C4-2B (cell line): ENCODE measurements around the gene SERTAD1.

Source experiments
- H3K27ac ChIP-seq: fragments of 450-650 bp; 2 replicates; pipeline ENCODE4 v1.5.1; 2017
- ZFX ChIP-seq: fragments of 450-650 bp; IDR thresholded peaks from 2 replicates; pipeline ENCODE4 v1.6.1; 2017
- TF ChIP-seq, protein P1 (sequence below): fragments of 450-650 bp; conservative IDR thresholded peaks from 2 replicates; pipeline ENCODE4 v1.5.1; 2017; ENCODE audit warnings: mild to moderate bottlenecking

SERTAD1 gene

DNA sequence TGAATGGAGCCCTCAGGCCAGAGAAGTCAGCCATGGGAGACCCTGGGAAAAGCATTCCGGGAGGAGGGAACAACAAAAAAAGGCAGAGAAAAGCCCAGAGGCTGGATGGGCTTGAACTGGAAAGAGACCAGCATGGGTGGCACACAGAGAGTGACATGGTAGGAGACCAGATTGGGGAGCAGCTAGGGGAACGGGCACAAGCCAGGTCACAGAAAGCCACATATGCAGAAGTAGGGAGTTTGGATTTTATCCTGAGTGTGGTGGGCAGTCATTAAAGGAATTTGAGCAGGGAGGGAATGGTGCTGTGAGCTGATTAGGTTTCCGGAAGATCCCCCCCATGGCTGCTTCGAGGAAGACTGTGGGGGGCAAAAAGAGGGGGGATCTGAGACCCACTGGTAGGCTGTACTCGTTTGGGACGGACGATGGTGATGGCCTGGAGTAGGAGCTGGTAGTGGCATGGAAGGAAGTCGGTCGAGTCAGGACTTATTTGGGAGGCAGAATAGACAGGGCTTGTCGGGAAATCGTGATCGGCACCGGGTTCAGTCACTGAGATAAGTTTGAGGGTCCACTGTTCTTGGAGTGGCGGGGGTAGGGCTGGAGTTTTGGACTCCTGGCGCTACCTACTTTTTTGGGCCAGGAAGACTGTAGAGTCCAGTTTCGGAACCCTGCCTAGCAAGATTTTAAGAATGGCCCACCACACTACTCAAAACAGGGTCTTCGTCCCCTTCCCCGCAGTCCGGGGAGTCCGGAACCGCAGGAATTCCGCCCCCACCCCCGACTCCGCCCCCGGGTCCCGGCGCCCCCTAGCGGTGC is 949 bp downstream of the SERTAD1 start:
- peak overlapping the region; percentile 88 for H3K27ac ChIP-seq
- TF ChIP-seq, protein P1, sequence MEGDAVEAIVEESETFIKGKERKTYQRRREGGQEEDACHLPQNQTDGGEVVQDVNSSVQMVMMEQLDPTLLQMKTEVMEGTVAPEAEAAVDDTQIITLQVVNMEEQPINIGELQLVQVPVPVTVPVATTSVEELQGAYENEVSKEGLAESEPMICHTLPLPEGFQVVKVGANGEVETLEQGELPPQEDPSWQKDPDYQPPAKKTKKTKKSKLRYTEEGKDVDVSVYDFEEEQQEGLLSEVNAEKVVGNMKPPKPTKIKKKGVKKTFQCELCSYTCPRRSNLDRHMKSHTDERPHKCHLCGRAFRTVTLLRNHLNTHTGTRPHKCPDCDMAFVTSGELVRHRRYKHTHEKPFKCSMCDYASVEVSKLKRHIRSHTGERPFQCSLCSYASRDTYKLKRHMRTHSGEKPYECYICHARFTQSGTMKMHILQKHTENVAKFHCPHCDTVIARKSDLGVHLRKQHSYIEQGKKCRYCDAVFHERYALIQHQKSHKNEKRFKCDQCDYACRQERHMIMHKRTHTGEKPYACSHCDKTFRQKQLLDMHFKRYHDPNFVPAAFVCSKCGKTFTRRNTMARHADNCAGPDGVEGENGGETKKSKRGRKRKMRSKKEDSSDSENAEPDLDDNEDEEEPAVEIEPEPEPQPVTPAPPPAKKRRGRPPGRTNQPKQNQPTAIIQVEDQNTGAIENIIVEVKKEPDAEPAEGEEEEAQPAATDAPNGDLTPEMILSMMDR, result 0 out of 2 replicates have a peak, but pooled peaks have one; percentile 32
- TF ChIP-seq ZFX, result no peak

DNA sequence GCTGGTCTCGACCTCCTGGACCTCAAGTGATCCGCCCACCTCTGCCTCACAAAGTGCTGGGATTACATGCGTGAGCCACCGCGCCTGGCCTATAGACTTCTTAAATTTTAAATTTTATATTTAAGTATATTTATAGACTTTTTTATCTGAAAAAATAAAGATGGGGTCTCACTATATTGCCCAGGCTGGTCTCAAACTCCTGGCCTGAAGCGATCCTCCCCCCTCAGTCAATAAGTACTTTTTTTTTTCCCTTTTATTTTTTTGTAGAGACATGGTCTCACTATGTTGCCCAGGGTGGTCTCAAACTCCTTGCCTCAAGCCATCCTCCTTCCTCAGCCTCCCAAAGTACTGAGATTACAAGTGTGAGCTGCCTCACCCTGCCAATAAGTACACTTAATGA is 1.9 kb downstream of the SERTAD1 start:
- no peak overlapping the region for H3K27ac ChIP-seq
- no peak for TF ChIP-seq ZFX
- TF ChIP-seq, protein P1, result no peak

DNA sequence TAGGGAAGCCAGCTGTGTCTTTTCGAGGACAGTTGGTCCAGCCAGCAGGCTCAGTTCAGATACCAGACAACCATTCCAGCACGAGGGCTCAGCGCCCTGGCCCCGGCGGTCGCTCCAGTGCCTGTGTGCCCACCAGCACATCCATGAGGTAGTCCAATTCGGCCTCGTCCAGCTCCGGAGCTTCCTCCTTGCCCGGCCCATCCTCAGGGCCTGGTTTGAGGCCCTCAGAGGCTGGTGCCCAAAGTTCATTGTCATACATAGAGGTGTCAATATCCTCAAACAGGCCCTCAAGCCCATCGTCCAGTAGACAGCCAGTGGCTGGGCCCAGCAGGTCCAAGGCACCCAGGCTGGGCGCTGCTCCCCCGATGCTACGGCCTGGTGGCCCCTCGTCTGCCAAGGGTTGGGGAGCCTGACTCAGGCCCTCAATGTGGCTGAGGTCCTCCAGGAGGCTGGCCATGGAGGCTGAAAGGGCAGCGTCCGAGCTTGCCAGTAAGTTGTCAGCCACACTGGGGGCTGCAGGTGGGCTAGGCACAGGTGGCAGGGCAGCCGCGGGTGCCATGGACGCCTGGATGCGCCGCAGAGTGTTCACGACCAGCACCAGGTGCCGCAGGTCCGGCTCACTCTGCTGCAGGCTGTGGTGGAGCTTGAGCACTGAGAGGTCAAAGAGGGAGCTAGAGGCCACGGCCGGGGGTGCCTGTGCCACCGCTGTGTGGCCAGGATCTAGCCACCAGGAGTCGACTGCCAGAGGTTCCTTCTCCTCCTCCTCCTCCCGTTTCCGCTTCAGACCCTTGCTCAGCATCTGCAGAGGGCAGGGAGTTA is 2.8 kb downstream of the SERTAD1 start:
- TF ChIP-seq, protein P1, result no peak
- no peak for TF ChIP-seq ZFX
- H3K27ac ChIP-seq, result no peak overlapping the region

DNA sequence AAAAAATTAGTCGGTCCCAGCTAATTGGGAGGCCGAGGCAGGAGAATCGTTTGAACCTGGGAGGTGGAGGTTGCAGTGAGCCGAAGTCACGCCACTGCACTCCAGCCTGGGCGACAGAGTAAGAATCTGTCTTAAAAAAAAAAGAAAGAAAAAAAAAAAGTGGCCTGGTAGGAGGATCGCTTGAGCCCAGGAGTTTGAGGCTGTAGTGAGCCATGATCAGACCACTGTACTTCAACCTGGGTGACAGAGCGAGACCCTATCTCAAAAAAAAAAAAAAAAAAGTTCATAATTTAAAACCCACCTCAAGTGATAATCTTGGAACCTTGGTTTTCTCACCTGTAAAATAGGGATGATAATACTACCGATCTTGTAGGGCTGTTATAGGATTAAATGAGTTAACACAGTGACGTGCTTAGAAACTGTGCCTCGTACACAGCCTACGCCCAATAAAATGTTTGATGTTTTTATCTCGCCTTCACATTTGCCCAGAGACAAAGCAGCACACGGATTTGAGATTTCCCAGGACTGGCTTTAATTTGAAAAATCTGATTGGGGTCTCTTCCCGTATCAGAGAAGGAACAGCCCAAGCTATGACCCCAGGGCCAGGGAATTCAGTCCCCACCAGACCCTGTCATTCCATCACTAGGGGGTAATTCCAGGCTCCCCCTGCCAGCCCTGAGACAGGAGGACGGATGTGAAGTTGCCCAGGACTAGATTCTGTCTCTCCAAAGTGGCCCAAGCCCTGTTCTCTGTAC is 3.6 kb downstream of the SERTAD1 start:
- H3K27ac ChIP-seq, result peak overlapping the region; percentile 84
- no peak for TF ChIP-seq ZFX
- TF ChIP-seq, protein P1, result no peak

DNA sequence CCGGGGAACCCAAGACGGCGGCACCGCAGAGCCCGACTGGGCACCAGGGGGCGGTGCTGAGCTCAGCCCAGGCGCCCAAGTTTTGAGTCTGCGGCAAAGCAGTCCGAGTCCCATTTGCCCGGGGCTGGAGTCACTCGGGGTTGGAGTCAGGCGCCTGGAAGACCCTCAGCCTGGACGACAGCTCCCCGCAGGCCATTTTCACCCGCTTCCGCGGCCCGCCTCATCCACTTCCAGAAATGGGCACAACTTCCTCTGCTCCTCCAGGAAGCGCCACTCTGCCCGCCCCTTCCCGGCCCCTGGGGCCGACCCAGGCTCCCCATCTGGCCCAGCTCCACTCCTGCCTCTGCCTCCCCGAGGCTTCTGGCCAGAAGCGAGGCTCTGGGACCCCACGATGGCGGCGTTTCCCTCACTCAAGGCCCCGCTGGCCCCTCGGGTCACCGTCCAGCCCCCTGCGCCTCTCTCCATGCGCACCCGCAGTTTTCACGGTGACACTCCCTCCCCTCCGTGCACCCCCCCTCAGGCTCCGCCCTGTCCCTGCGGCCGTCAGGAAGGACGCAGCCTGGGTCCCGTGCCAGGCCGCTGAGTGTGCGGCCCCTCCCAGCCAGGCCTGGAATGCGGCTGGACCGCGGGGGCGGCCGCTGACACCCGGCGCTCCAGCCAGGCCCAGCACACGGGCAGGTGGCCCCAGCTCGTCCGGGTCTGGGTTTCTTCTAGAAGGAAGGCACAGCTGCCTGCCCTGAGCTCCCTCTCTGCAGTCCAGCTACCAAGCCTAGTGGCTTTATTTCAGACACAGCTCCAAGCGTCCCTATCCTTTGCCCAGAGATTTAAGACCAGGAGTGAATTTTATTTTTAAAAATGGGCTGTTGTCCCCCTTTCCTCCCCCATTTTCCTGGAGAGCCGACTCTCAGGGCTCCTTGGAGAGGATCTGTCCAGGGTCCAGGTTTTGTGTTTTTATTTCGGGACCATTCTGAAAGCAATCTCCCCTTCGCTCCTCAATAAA is 4.7 kb downstream of the SERTAD1 start:
- H3K27ac ChIP-seq, result peak overlapping the region; percentile 84
- TF ChIP-seq, protein P1, result peak; percentile 98
- no peak for TF ChIP-seq ZFX

DNA sequence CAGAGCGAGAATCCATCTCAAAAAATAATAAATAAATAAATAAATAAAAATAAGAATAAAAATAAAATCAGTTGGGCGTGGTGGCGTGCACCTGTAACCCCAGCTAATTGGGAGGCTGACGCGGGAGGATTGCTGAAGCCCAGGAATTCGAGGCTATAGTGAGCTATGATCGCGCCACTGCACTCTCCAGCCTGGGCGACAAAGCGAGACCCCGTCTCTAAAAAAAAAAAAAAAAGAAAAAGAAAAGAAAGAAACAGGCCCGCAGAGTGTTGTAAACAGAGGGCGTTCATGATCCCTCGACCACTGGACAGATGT is 5.4 kb downstream of the SERTAD1 start:
- TF ChIP-seq, protein P1, result no peak
- TF ChIP-seq ZFX, result no peak
- peak overlapping the region; percentile 84 for H3K27ac ChIP-seq
